Fibroblast of lung (primary cell): ENCODE measurements around the gene DHH. TPM values are rescaled to one million over a fixed set of nuclear protein-coding genes. Genes with fewer than 3 reads are reported as not detected.

Experiments
- DNase-seq, 2 donors: peaks; one replicate each; pipeline versions ENCODE4 v3.0.0 to v3.0.0-alpha.2; 2010; ENCODE audit warnings: low read depth in 2 of 2
- H2AFZ ChIP-seq: 2 replicates; pipeline ENCODE4 v1.5.1; 2012; ENCODE audit warnings: low read length, control low read depth, inconsistent platforms
- H3K27ac ChIP-seq: 2 replicates; pipeline ENCODE4 v1.5.1; 2011; ENCODE audit warnings: low read length, control low read depth; ENCODE audit not compliant: insufficient read depth
- H3K27me3 ChIP-seq: 2 replicates; pipeline ENCODE4 v1.5.1; 2011; ENCODE audit warnings: mild to moderate bottlenecking, low read length; ENCODE audit not compliant: control insufficient read depth, insufficient read depth
- H3K36me3 ChIP-seq: 2 replicates; pipeline ENCODE4 v1.5.1; 2011; ENCODE audit warnings: low read length; ENCODE audit not compliant: control insufficient read depth, insufficient read depth
- H3K4me1 ChIP-seq: 2 replicates; pipeline ENCODE4 v1.5.1; 2011; ENCODE audit warnings: low read length; ENCODE audit not compliant: control insufficient read depth, insufficient read depth; ENCODE audit errors: extremely low read depth
- H3K4me2 ChIP-seq: 2 replicates; pipeline ENCODE4 v1.5.1; 2011; ENCODE audit warnings: low read length, control low read depth; ENCODE audit not compliant: insufficient read depth; ENCODE audit errors: extremely low read depth
- H3K4me3 ChIP-seq, 4 experiments: fragments of 200-600 bp in 1 of 4; sonication (generic) in 1 of 4; replicated peaks in 1 of 4; 2 replicates each; pipeline ENCODE4 v1.5.1; 2011 to 2016; ENCODE audit warnings: low read length in 4 of 4, low read depth in 3 of 4, mild to moderate bottlenecking in 3 of 4, control low read depth in 2 of 4, inconsistent platforms in 1 of 4, mixed read lengths in 1 of 4; ENCODE audit not compliant: insufficient read depth in 1 of 4; ENCODE audit errors: control extremely low read depth in 1 of 4
- H3K79me2 ChIP-seq: 2 replicates; pipeline ENCODE4 v1.5.1; 2012; ENCODE audit warnings: mild to moderate bottlenecking, low read length, inconsistent platforms; ENCODE audit not compliant: control insufficient read depth, insufficient read depth
- H3K9ac ChIP-seq: 2 replicates; pipeline ENCODE4 v1.5.1; 2011; ENCODE audit warnings: mild to moderate bottlenecking, low read length, control low read depth; ENCODE audit not compliant: insufficient read depth
- H3K9me3 ChIP-seq: 2 replicates; pipeline ENCODE4 v1.5.1; 2012; ENCODE audit warnings: low read depth, low read length; ENCODE audit not compliant: control insufficient read depth, insufficient read depth
- H4K20me1 ChIP-seq: 2 replicates; pipeline ENCODE4 v1.5.1; 2011; ENCODE audit warnings: low read length; ENCODE audit not compliant: control insufficient read depth, insufficient read depth; ENCODE audit errors: extremely low read depth
- EZH2 ChIP-seq: IDR thresholded peaks from 2 replicates; pipeline ENCODE4 v1.5.1; 2012; ENCODE audit warnings: low read length, control low read depth, mild to moderate bottlenecking; ENCODE audit errors: missing control alignments
- polyA plus RNA-seq, 2 donors: library from polyadenylated mRNA; depleted of rRNA in 1 of 2; stranded (reverse) in 1 of 2; unstranded in 1 of 2; fragments of >200 nt; gene quantifications; 2 replicates each; pipeline ENCODE4 v1.2.1, GENCODE V29; 2011 to 2012; ENCODE audit warnings: missing spikeins in 1 of 2
- total RNA-seq: library from RNA; depleted of rRNA; stranded (reverse); fragments of >200 nt; gene quantifications from 2 replicates; pipeline ENCODE4 v1.2.1, GENCODE V29; 2014
- TF ChIP-seq, protein P1 (sequence below), 2 donors: IDR thresholded peaks in 1 of 2; conservative IDR thresholded peaks in 1 of 2; 1 replicate in 1 of 2; 2 replicates in 1 of 2; pipeline ENCODE4 v1.5.1; 2011 to 2012; ENCODE audit warnings: low read length in 2 of 2, control low read depth in 1 of 2, inconsistent platforms in 1 of 2, low read depth in 1 of 2, mild to moderate bottlenecking in 1 of 2

The DHH gene
- total and polyA plus RNA-seq, 2 donors (not counting 1 experiment from before 2014, with no cell fraction given), result under 0.01 to 0.01 TPM

GRCh38 chr12:49098703-49099102 is 4.1 kb upstream of the DHH start:
- peaks cover 14% of the 10 kb centered on the region for H3K27me3 ChIP-seq
- H2AFZ ChIP-seq, result no peak overlapping the region
- peaks cover 4% of the 10 kb centered on the region for H3K4me1 ChIP-seq
- H3K4me2 ChIP-seq, result no peak overlapping the region
- TF ChIP-seq, protein P1, sequence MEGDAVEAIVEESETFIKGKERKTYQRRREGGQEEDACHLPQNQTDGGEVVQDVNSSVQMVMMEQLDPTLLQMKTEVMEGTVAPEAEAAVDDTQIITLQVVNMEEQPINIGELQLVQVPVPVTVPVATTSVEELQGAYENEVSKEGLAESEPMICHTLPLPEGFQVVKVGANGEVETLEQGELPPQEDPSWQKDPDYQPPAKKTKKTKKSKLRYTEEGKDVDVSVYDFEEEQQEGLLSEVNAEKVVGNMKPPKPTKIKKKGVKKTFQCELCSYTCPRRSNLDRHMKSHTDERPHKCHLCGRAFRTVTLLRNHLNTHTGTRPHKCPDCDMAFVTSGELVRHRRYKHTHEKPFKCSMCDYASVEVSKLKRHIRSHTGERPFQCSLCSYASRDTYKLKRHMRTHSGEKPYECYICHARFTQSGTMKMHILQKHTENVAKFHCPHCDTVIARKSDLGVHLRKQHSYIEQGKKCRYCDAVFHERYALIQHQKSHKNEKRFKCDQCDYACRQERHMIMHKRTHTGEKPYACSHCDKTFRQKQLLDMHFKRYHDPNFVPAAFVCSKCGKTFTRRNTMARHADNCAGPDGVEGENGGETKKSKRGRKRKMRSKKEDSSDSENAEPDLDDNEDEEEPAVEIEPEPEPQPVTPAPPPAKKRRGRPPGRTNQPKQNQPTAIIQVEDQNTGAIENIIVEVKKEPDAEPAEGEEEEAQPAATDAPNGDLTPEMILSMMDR (conservative IDR thresholded peaks at IDR 0.05 in 1 of 2, IDR thresholded peaks at IDR 0.05 in 1 of 2; ENCODE audit: low read depth in 1 of 2, low read length in 2 of 2), result no peak
- no peak for TF ChIP-seq EZH2
- H4K20me1 ChIP-seq, result no peaks in the 10 kb centered on the region
- no peaks in the 10 kb centered on the region for H3K9me3 ChIP-seq
- H3K27ac ChIP-seq, result no peak overlapping the region
- H3K4me3 ChIP-seq, result no peak overlapping the region
- H3K79me2 ChIP-seq, result no peaks in the 10 kb centered on the region
- H3K9ac ChIP-seq, result no peak overlapping the region
- H3K36me3 ChIP-seq, result peaks cover 12% of the 10 kb centered on the region
- no peak for DNase-seq

- Histone ChIP-seq H3K4me1 (peaks cover 4% of the 10 kb centered on the region), H3K27me3 (peaks cover 17% of the 10 kb centered on the region), H3K4me3 (no peak overlapping the region), H3K79me2 (no peaks in the 10 kb centered on the region), H3K4me2 (no peak overlapping the region), H3K9ac (no peak overlapping the region), H3K36me3 (peaks cover 12% of the 10 kb centered on the region), H4K20me1 (no peaks in the 10 kb centered on the region), H3K27ac (no peak overlapping the region), H2AFZ (no peak overlapping the region), H3K9me3 (no peaks in the 10 kb centered on the region)
- TF ChIP-seq EZH2, result no peak
- TF ChIP-seq, protein P1 (conservative IDR thresholded peaks at IDR 0.05 in 1 of 2, IDR thresholded peaks at IDR 0.05 in 1 of 2; ENCODE audit: low read depth in 1 of 2, low read length in 2 of 2), result peak; percentile 62 to 90
- peak; percentile 10 to 41 for DNase-seq
Observed at GRCh38 chr12:49098035-49098451, 3.4 kb upstream of the DHH start.

- no peak for TF ChIP-seq EZH2
- TF ChIP-seq, protein P1 (conservative IDR thresholded peaks at IDR 0.05 in 1 of 2, IDR thresholded peaks at IDR 0.05 in 1 of 2; ENCODE audit: low read depth in 1 of 2, low read length in 2 of 2), result no peak
- H2AFZ ChIP-seq, result no peak overlapping the region
- H3K27me3 ChIP-seq, result peaks cover 17% of the 10 kb centered on the region
- H3K4me3 ChIP-seq, result no peak overlapping the region
- H3K36me3 ChIP-seq, result peaks cover 9% of the 10 kb centered on the region
- no peak overlapping the region for H3K4me2 ChIP-seq
- no peaks in the 10 kb centered on the region for H4K20me1 ChIP-seq
- H3K27ac ChIP-seq, result no peak overlapping the region
- DNase-seq, result no peak
- H3K9me3 ChIP-seq, result no peaks in the 10 kb centered on the region
- no peaks in the 10 kb centered on the region for H3K79me2 ChIP-seq
- no peak overlapping the region for H3K9ac ChIP-seq
- peaks cover 4% of the 10 kb centered on the region for H3K4me1 ChIP-seq
Observed at GRCh38 chr12:49097381-49097780, 2.8 kb upstream of the DHH start.
